KMS-11 (cell line): ENCODE measurements around the gene NDST1.

Experiments used
- H2AFZ ChIP-seq: fragments of 200-600 bp; sonication (generic); 2 replicates; pipeline ENCODE4 v1.6.1; 2016; ENCODE audit warnings: antibody characterized with exemption, mixed run types, low read depth
- H3K27ac ChIP-seq: fragments of 200-600 bp; sonication (generic); 2 replicates; pipeline ENCODE4 v1.6.1; 2016; ENCODE audit warnings: mild to moderate bottlenecking, mixed run types
- H3K27me3 ChIP-seq: fragments of 200-600 bp; sonication (generic); 2 replicates; pipeline ENCODE4 v1.6.1; 2017; ENCODE audit warnings: mild to moderate bottlenecking, low read depth, mixed run types, moderate library complexity; ENCODE audit not compliant: insufficient read depth
- H3K36me3 ChIP-seq: fragments of 200-600 bp; sonication (generic); 2 replicates; pipeline ENCODE4 v1.6.1; 2017; ENCODE audit warnings: mild to moderate bottlenecking, mixed run types; ENCODE audit not compliant: insufficient read depth
- H3K4me1 ChIP-seq: fragments of 200-600 bp; sonication (generic); 2 replicates; pipeline ENCODE4 v1.6.1; 2016; ENCODE audit warnings: mild to moderate bottlenecking, low read depth, mixed run types; ENCODE audit not compliant: poor library complexity, severe bottlenecking
- H3K4me2 ChIP-seq: fragments of 200-600 bp; sonication (generic); 2 replicates; pipeline ENCODE4 v1.7.0; 2016; ENCODE audit warnings: mild to moderate bottlenecking, mixed run types
- H3K4me3 ChIP-seq: fragments of 200-600 bp; sonication (generic); IDR thresholded peaks from 2 replicates; pipeline ENCODE4 v1.6.1; 2017; ENCODE audit warnings: low read depth, low read length, mixed read lengths; ENCODE audit not compliant: insufficient read depth
- H3K79me2 ChIP-seq: fragments of 200-600 bp; sonication (generic); 2 replicates; pipeline ENCODE4 v1.6.1; 2016; ENCODE audit warnings: low read depth, mixed run types; ENCODE audit not compliant: insufficient read depth
- H3K9ac ChIP-seq: fragments of 200-600 bp; sonication (generic); 2 replicates; pipeline ENCODE4 v1.6.1; 2016; ENCODE audit warnings: mild to moderate bottlenecking, mixed run types
- H4K20me1 ChIP-seq: fragments of 200-600 bp; sonication (generic); 2 replicates; pipeline ENCODE4 v1.6.1; 2016; ENCODE audit warnings: mild to moderate bottlenecking, mixed run types; ENCODE audit not compliant: insufficient read depth
- CTCF ChIP-seq: fragments of 200-600 bp; sonication (generic); conservative IDR thresholded peaks from 2 replicates; pipeline ENCODE4 v1.6.1; 2017; ENCODE audit warnings: low read depth, mild to moderate bottlenecking, antibody characterized with exemption, low read length, moderate library complexity, mixed read lengths

The NDST1 gene

DNA sequence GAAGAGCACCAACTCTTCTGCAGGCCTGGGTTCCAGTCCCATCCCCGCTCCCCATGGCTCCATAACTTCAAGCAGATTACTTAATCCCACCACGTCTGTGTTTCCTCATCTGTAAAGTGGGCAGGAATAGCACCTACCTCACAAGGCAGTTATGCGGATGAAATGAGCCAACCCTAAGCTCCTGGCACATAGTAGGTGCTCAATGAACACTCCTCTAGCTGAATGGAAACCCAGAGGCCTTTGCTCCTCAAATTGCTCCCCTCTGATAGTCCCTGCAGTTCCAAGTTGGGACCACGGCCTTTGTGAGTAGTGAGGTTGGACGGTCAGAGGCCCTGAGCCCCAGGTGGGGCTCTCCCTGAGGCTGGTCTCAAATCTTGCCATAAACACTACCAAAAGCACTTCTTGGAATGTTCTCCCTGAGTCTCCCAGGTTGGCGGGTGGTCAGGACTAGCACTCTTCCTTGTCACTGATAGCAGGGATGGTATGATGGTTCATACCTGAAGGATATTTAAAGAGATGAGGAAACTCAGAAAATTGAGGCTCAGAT lies 97.0 kb downstream of the NDST1 start:
- Histone ChIP-seq H3K4me1 (peaks cover 16% of the 10 kb centered on the region), H2AFZ (no peak overlapping the region), H3K4me2 (no peak overlapping the region), H3K4me3 (no peak overlapping the region), H3K9ac (no peak overlapping the region), H3K27me3 (no peaks in the 10 kb centered on the region), H4K20me1 (no peaks in the 10 kb centered on the region), H3K79me2 (no peaks in the 10 kb centered on the region), H3K27ac (no peak overlapping the region), H3K36me3 (no peaks in the 10 kb centered on the region)
- no peak for TF ChIP-seq CTCF

GRCh38 chr5:150605546-150605945 lies 97.6 kb downstream of the NDST1 start:
- no peak overlapping the region for H3K9ac ChIP-seq
- H3K4me3 ChIP-seq: no peak overlapping the region
- no peaks in the 10 kb centered on the region for H4K20me1 ChIP-seq
- TF ChIP-seq CTCF: no peak
- no peak overlapping the region for H3K27ac ChIP-seq
- H3K4me2 ChIP-seq: no peak overlapping the region
- H3K4me1 ChIP-seq: peaks cover 16% of the 10 kb centered on the region
- H3K27me3 ChIP-seq: no peaks in the 10 kb centered on the region
- no peaks in the 10 kb centered on the region for H3K79me2 ChIP-seq
- H2AFZ ChIP-seq: no peak overlapping the region
- no peaks in the 10 kb centered on the region for H3K36me3 ChIP-seq

- H3K4me1 ChIP-seq: peaks cover 16% of the 10 kb centered on the region
Measured at GRCh38 chr5:150606476-150606875, 98.5 kb downstream of the NDST1 start.

GRCh38 chr5:150607105-150607504 lies 99.2 kb downstream of the NDST1 start:
- no peak for TF ChIP-seq CTCF

More at GRCh38 chr5:150606476-150606875, 98.5 kb downstream of the NDST1 start:
- no peak overlapping the region for H3K4me2 ChIP-seq
- no peaks in the 10 kb centered on the region for H3K36me3 ChIP-seq
- no peak overlapping the region for H3K27ac ChIP-seq
- no peaks in the 10 kb centered on the region for H3K79me2 ChIP-seq
- no peak overlapping the region for H2AFZ ChIP-seq
- no peak overlapping the region for H3K9ac ChIP-seq
- H3K4me3 ChIP-seq: no peak overlapping the region
- TF ChIP-seq CTCF: no peak
- H3K27me3 ChIP-seq: no peaks in the 10 kb centered on the region
- H4K20me1 ChIP-seq: no peaks in the 10 kb centered on the region

More at GRCh38 chr5:150607105-150607504, 99.2 kb downstream of the NDST1 start:
- no peak overlapping the region for H3K9ac ChIP-seq
- H3K36me3 ChIP-seq: no peaks in the 10 kb centered on the region
- no peaks in the 10 kb centered on the region for H3K79me2 ChIP-seq
- H2AFZ ChIP-seq: no peak overlapping the region
- H3K27me3 ChIP-seq: no peaks in the 10 kb centered on the region
- H3K4me2 ChIP-seq: no peak overlapping the region
- H4K20me1 ChIP-seq: no peaks in the 10 kb centered on the region
- H3K4me1 ChIP-seq: peaks cover 16% of the 10 kb centered on the region
- H3K4me3 ChIP-seq: no peak overlapping the region
- H3K27ac ChIP-seq: no peak overlapping the region
